K562 (cell line): Measurements from ENCODE around the gene PHLDB2. TPM values are rescaled to one million over a fixed set of nuclear protein-coding genes. Genes with fewer than 3 reads are reported as not detected.

Source experiments
- ATAC-seq: fragments of 200-7000 bp; cut with Tn5 transposase; 3 replicates; pipeline ENCODE4 v1.9.1; 2020; ENCODE audit warnings: moderate library complexity
- BruUV-seq: library from RNA; stranded (reverse); fragments of 400-500 nt; replicated peaks from 2 replicates; lab custom pipeline; 2021; lab: Mats Ljungman, UMichigan
- CTCF ChIA-PET: fragments of 300-600 bp; formaldehyde crosslinking; extraction: SDS; loops from one replicate; lab custom pipeline; 2021; ENCODE audit warnings: low intra/inter-chr PET ratio; lab: Yijun Ruan, JAX
- POLR2A ChIA-PET: fragments of 300-600, 350-650 bp; sonication (Branson Sonifier 250); formaldehyde crosslinking; extraction: SDS; loops from one replicate; lab custom pipeline; 2021; ENCODE audit warnings: antibody characterized with exemption, inconsistent platforms; lab: Yijun Ruan, JAX
- DNase-seq, 4 experiments: peaks; one replicate each; pipeline versions ENCODE4 v3.0.0 to v3.0.0-alpha.2; 2011 to 2018; ENCODE audit warnings: low spot score in 3 of 4, mixed read lengths in 3 of 4; ENCODE audit errors: extremely low read depth in 1 of 4
- FAIRE-seq: peaks from 2 replicates; lab custom pipeline; 2011; peaks lifted over from hg19 to GRCh38; lab: Jason Lieb, UNC
- H2AFZ ChIP-seq: 2 replicates; pipeline ENCODE4 v1.6.0; 2011; ENCODE audit warnings: low read depth, low read length, control low read depth, inconsistent platforms
- H3K27ac ChIP-seq: fragments of 200-600 bp; 3 replicates; pipeline ENCODE4 v1.8.0; 2011; ENCODE audit warnings: low read depth, mild to moderate bottlenecking, control low read depth, inconsistent platforms, low read length, moderate library complexity, mixed read lengths; ENCODE audit errors: extremely low read depth
- H3K27me3 ChIP-seq, 2 experiments: fragments of 300-600 bp in 1 of 2; 2 replicates in 1 of 2; 3 replicates in 1 of 2; pipeline versions ENCODE4 v1.6.0 to v1.8.0; 2011; ENCODE audit warnings: inconsistent platforms in 2 of 2, low read length in 2 of 2, mild to moderate bottlenecking in 1 of 2, mixed read lengths in 1 of 2, moderate library complexity in 1 of 2; ENCODE audit not compliant: control insufficient read depth in 2 of 2, insufficient read depth in 2 of 2
- H3K36me3 ChIP-seq: fragments of 300-600 bp; 3 replicates; pipeline ENCODE4 v1.8.0; 2011; ENCODE audit warnings: mild to moderate bottlenecking, low read length, inconsistent platforms; ENCODE audit not compliant: control insufficient read depth, insufficient read depth
- H3K4me1 ChIP-seq, 2 experiments: fragments of 200-600 bp in 1 of 2; replicated peaks in 1 of 2; 2 replicates in 1 of 2; 3 replicates in 1 of 2; pipeline versions ENCODE4 v1.5.1 to v1.8.0; 2011; ENCODE audit warnings: inconsistent platforms in 2 of 2, low read length in 2 of 2, mild to moderate bottlenecking in 1 of 2, mixed read lengths in 1 of 2, moderate library complexity in 1 of 2; ENCODE audit not compliant: control insufficient read depth in 2 of 2, insufficient read depth in 2 of 2
- H3K4me2 ChIP-seq: 2 replicates; pipeline ENCODE4 v1.6.1; 2011; ENCODE audit warnings: low read length, control low read depth, inconsistent platforms, mixed read lengths; ENCODE audit not compliant: insufficient read depth
- H3K4me3 ChIP-seq: fragments of 200-600 bp; sonication (generic), shearing (Covaris generic); 2 replicates; pipeline ENCODE4 v1.5.1; 2016; ENCODE audit warnings: control low read depth, inconsistent platforms
- H3K79me2 ChIP-seq: fragments of 200-600 bp; 3 replicates; pipeline ENCODE4 v1.8.0; 2011; ENCODE audit warnings: low read length, inconsistent platforms; ENCODE audit not compliant: control insufficient read depth, insufficient read depth
- H3K9ac ChIP-seq, 2 experiments: 2 replicates each; pipeline versions ENCODE4 v1.6.0 to v1.6.1; 2011; ENCODE audit warnings: low read depth in 2 of 2, low read length in 2 of 2, control low read depth in 1 of 2, inconsistent platforms in 1 of 2, mild to moderate bottlenecking in 1 of 2, mixed read lengths in 1 of 2; ENCODE audit not compliant: insufficient read depth in 1 of 2
- H3K9me1 ChIP-seq: one replicate; pipeline ENCODE4 v1.6.0; 2011; ENCODE audit warnings: inconsistent platforms, mild to moderate bottlenecking, low read length, moderate library complexity; ENCODE audit not compliant: control insufficient read depth, insufficient read depth
- H3K9me3 ChIP-seq: replicated peaks from 2 replicates; pipeline ENCODE4 v1.5.1; 2011; ENCODE audit warnings: low read depth, low read length, inconsistent platforms; ENCODE audit not compliant: control insufficient read depth, insufficient read depth
- H4K20me1 ChIP-seq: replicated peaks from 2 replicates; pipeline ENCODE4 v1.6.1; 2011; ENCODE audit warnings: low read length, inconsistent platforms, mixed read lengths; ENCODE audit not compliant: control insufficient read depth, insufficient read depth
- FOXA3 ChIP-seq, 2 experiments: fragments of 450-650 bp in 1 of 2; sonication (generic) in 1 of 2; formaldehyde crosslinking; IDR thresholded peaks in 1 of 2; conservative IDR thresholded peaks in 1 of 2; 2 replicates each; pipeline versions ENCODE4 v1.4.0 to v1.8.0; 2020 to 2022; ENCODE audit warnings: mild to moderate bottlenecking in 2 of 2, missing genetic modification reagents in 1 of 2
- FOXJ2 ChIP-seq: fragments of 200-800 bp; sonication (Bioruptor generic); IDR thresholded peaks from 2 replicates; pipeline ENCODE4 v1.6.1; 2016; ENCODE audit warnings: missing genetic modification characterization, missing compliant biosample characterization
- NCOA4 ChIP-seq: fragments of 450-650 bp; IDR thresholded peaks from 2 replicates; pipeline ENCODE4 v1.6.1; 2018; ENCODE audit warnings: mild to moderate bottlenecking; ENCODE audit not compliant: partially characterized antibody
- ZNF431 ChIP-seq: sonication (generic); formaldehyde crosslinking; IDR thresholded peaks from 2 replicates; pipeline ENCODE4 v1.8.0; 2022; ENCODE audit warnings: mild to moderate bottlenecking, missing genetic modification reagents
- ZNF830 ChIP-seq: fragments of 250-450 bp; sonication (Bioruptor Pico); IDR thresholded peaks from 2 replicates; pipeline ENCODE4 v1.5.0; 2021; ENCODE audit warnings: mild to moderate bottlenecking
- WGBS: fragments of 100-300 bp; shearing (Covaris generic); methylation state at CpG from one replicate; pipeline ENCODE4 v1.1.6; 2016; ENCODE audit warnings: low coverage, mixed read lengths; ENCODE audit not compliant: insufficient coverage; ENCODE audit errors: missing lambda C conversion rate; 5-methylcytosine and 5-hydroxymethylcytosine counted together
- in situ Hi-C: fragments of 300-500 bp; cut with MboI; formaldehyde crosslinking; loops from 4 replicates; pipeline ENCODE4 v1.15.0; 2018; ENCODE audit warnings: inconsistent platforms, mixed read lengths
- intact Hi-C: fragments of 100-400 bp; cut with micrococcal nuclease; formaldehyde crosslinking; loops from 2 replicates; pipeline ENCODE4 v1.14.2; 2022
- polyA plus RNA-seq, 8 experiments: library from polyadenylated mRNA; depleted of rRNA in 4 of 8; stranded (reverse) in 5 of 8; unstranded in 3 of 8; fragments of >200 nt; fragmentation: Nextera tagmentation in 2 of 8; fragmentation: Illumina TruSeq in 1 of 8; extraction: Ambion mirVana in 2 of 8; extraction: Trizol in 1 of 8; gene quantifications; 2 replicates each; pipeline versions ENCODE4 v1.2.1 to v1.2.3, GENCODE V29; 2011 to 2014; ENCODE audit warnings: inconsistent platforms in 1 of 8, missing spikeins in 1 of 8
- total RNA-seq, 7 experiments: library from RNA; depleted of rRNA in 6 of 7; stranded (reverse); fragments of >200 nt in 6 of 7; fragmentation: Illumina TruSeq in 2 of 7; extraction: Trizol in 2 of 7; gene quantifications; 2 replicates each; pipeline versions ENCODE4 v1.2.1 to v1.2.3, GENCODE V29; 2011 to 2021; ENCODE audit warnings: low replicate concordance in 1 of 7
- TF ChIP-seq, protein P1 (sequence below), 3 experiments: IDR thresholded peaks in 2 of 3; conservative IDR thresholded peaks in 1 of 3; 2 replicates each; pipeline ENCODE4 v1.5.1; 2011 to 2012; ENCODE audit warnings: low read length in 3 of 3, mild to moderate bottlenecking in 3 of 3, control low read depth in 2 of 3, improper control_type of control experiment in 1 of 3, inconsistent platforms in 1 of 3, low read depth in 1 of 3, mixed read lengths in 1 of 3, moderate library complexity in 1 of 3; ENCODE audit not compliant: insufficient read depth in 2 of 3
- TF ChIP-seq, protein P2 (sequence below): fragments of 450-650 bp; IDR thresholded peaks from 2 replicates; pipeline ENCODE4 v1.6.1; 2014; ENCODE audit warnings: low read depth, mild to moderate bottlenecking, moderate library complexity, borderline replicate concordance

PHLDB2 gene
- total and polyA plus RNA-seq, 9 of the 15 experiments (the other 6 are each of a cell fraction or from before 2014, with no cell fraction given), result 0.04 TPM; not detected in 8

DNA sequence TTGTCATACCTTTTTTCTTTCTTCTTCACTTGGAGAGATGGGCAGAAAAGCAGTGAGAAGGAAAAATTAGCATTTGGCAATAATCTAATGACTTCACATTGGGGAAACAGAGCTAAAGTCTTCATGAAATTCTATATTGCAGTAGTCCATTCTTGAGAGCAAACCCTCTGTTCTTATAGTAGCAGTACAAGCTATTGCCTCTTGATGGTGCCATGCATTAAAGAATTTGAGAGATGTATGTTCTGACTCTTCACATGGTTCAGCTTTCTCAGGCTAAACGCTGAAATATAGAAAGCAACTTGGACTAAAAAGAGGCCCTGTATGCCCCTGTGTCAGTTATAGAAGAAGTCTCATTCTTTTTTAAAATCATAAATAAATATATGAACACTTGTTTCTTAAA is 36.0 kb downstream of the PHLDB2 start (continued):
- TF ChIP-seq, protein P1, sequence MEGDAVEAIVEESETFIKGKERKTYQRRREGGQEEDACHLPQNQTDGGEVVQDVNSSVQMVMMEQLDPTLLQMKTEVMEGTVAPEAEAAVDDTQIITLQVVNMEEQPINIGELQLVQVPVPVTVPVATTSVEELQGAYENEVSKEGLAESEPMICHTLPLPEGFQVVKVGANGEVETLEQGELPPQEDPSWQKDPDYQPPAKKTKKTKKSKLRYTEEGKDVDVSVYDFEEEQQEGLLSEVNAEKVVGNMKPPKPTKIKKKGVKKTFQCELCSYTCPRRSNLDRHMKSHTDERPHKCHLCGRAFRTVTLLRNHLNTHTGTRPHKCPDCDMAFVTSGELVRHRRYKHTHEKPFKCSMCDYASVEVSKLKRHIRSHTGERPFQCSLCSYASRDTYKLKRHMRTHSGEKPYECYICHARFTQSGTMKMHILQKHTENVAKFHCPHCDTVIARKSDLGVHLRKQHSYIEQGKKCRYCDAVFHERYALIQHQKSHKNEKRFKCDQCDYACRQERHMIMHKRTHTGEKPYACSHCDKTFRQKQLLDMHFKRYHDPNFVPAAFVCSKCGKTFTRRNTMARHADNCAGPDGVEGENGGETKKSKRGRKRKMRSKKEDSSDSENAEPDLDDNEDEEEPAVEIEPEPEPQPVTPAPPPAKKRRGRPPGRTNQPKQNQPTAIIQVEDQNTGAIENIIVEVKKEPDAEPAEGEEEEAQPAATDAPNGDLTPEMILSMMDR (IDR thresholded peaks at IDR 0.05 in 2 of 3, conservative IDR thresholded peaks at IDR 0.05 in 1 of 3; ENCODE audit: insufficient read depth in 2 of 3, low read depth in 1 of 3, low read length in 3 of 3), result peak in 2 of 3 experiments; percentile 11 to 18; a peak in 1 of 6 replicates
- TF ChIP-seq FOXJ2 (tag) (no peak), NCOA4 (no peak)
- TF ChIP-seq, all 486 proteins: peak for 2

DNA sequence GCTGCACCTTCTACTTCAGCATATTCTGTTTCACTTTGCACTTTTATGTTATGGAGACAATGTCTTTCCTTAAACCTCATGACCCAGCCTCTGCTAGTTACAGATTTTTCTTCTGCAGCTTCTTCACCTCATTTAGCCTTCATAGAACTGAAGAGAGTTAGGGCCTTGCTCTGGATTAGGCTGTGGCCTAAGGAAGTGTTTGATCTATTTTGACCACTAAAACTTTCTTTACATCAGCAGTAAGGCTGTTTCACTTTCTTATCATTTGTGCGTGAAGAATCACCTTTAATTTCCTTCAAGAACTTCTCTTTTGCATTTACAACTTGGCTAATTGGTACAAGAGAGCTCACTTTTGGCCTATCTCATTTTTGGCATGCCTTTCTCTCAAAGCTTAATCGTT is 40.9 kb downstream of the PHLDB2 start:
- ChIA-PET POLR2A (no interaction called here), CTCF (no interaction called here)
- H4K20me1 ChIP-seq, result no peaks in the 10 kb centered on the region
- intact Hi-C loops, result loop anchor here (10.0 kb wide), 1 partner anchor 115 kb away; no protein-coding TSS in a partner anchor
- no peaks in the 10 kb centered on the region for H3K9me3 ChIP-seq
- no peak overlapping the region for H3K9ac ChIP-seq
- TF ChIP-seq, protein P2, sequence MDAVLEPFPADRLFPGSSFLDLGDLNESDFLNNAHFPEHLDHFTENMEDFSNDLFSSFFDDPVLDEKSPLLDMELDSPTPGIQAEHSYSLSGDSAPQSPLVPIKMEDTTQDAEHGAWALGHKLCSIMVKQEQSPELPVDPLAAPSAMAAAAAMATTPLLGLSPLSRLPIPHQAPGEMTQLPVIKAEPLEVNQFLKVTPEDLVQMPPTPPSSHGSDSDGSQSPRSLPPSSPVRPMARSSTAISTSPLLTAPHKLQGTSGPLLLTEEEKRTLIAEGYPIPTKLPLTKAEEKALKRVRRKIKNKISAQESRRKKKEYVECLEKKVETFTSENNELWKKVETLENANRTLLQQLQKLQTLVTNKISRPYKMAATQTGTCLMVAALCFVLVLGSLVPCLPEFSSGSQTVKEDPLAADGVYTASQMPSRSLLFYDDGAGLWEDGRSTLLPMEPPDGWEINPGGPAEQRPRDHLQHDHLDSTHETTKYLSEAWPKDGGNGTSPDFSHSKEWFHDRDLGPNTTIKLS, result no peak
- TF ChIP-seq ZNF830 (CRISPR knock-in tag) (no peak), ZNF431 (CRISPR knock-in tag) (no peak), FOXA3 (CRISPR knock-in tag; conservative IDR thresholded peaks at IDR 0.05 in 1 of 2, IDR thresholded peaks at IDR 0.05 in 1 of 2) (no peak)
- ATAC-seq (no peak), DNase-seq (no peak), FAIRE-seq (no peak)
- H3K36me3 ChIP-seq, result no peaks in the 10 kb centered on the region
- no peak overlapping the region for H2AFZ ChIP-seq
- H3K4me2 ChIP-seq, result no peak overlapping the region
- H3K79me2 ChIP-seq, result no peaks in the 10 kb centered on the region
- H3K9me1 ChIP-seq, result no peaks in the 10 kb centered on the region
- H3K27me3 ChIP-seq, result no peaks in the 10 kb centered on the region
- in situ Hi-C loops, result no loop called here
- BruUV-seq, result no TSS peak
- 0% methylated on average over 2 of the region's 2 CpGs for WGBS
- no peak overlapping the region for H3K4me3 ChIP-seq
- H3K4me1 ChIP-seq, result no peaks in the 10 kb centered on the region
- no peak overlapping the region for H3K27ac ChIP-seq
